ENCODE measurements around the gene TMEM44. TPM values are rescaled to one million over a fixed set of nuclear protein-coding genes. Genes with fewer than 3 reads are reported as not detected.

Gene TMEM44
- total and polyA plus RNA-seq, 9 of the 15 experiments (the other 6 are each of a cell fraction or from before 2014, with no cell fraction given): 0.53 to 18.1 (median 11.3) TPM

GRCh38 chr3:194671511-194671899 lies 38.3 kb upstream of the TMEM44 start (continued):
- no peak for TF ChIP-seq FOXO4 (CRISPR knock-in tag; IDR thresholded peaks at IDR 0.05)
- no peak for TF ChIP-seq TARDBP (IDR thresholded peaks at IDR 0.05)
- TF ChIP-seq SMC3 (conservative IDR thresholded peaks at IDR 0.05; ENCODE audit: insufficient read depth, low read depth, low read length): peak; percentile 15; the same call in 1 of the 2 replicates
- TF ChIP-seq ZBTB7A (IDR thresholded peaks at IDR 0.05; ENCODE audit: borderline replicate concordance, control insufficient read depth, low read depth, low read length): no peak

GRCh38 chr3:194667363-194667762 lies 34.1 kb upstream of the TMEM44 start:
- 75% methylated on average over 4 of the region's 7 CpGs for WGBS (ENCODE audit: insufficient coverage, low coverage, missing lambda C conversion rate)

More at GRCh38 chr3:194667363-194667762, 34.1 kb upstream of the TMEM44 start:
- in situ Hi-C loops (cut with MboI): no loop called here
- intact Hi-C loops (cut with micrococcal nuclease): no loop called here
- H3K9me3 ChIP-seq (replicated peaks; ENCODE audit: control insufficient read depth, insufficient read depth, low read depth, low read length): no peaks in the 10 kb centered on the region
- H3K79me2 ChIP-seq (ENCODE audit: control insufficient read depth, insufficient read depth, low read length): peaks cover 30% of the 10 kb centered on the region
- H3K9ac ChIP-seq (ENCODE audit: insufficient read depth in 1 of 2, low read depth in 2 of 2, low read length in 2 of 2): no peak overlapping the region
- TF ChIP-seq SPI1 (IDR thresholded peaks at IDR 0.05; ENCODE audit: borderline replicate concordance, low read depth, low read length) (peak; percentile 51; the same call in 1 of the 2 replicates), PTBP1 (IDR thresholded peaks at IDR 0.05; ENCODE audit: low read depth, low read length) (no peak)
- no peak for ATAC-seq
- H3K9me1 ChIP-seq (ENCODE audit: control insufficient read depth, insufficient read depth, low read length): no peaks in the 10 kb centered on the region
- H3K36me3 ChIP-seq (ENCODE audit: control insufficient read depth, insufficient read depth, low read length): peaks cover 60% of the 10 kb centered on the region
- no peak for FAIRE-seq
- H3K4me1 ChIP-seq (replicated peaks in 1 of 2; ENCODE audit: control insufficient read depth in 2 of 2, insufficient read depth in 2 of 2, low read length in 2 of 2): peaks cover 3% of the 10 kb centered on the region in 2 experiments; a peak in 3 of 5 replicates
- no peak overlapping the region for H3K4me2 ChIP-seq (ENCODE audit: insufficient read depth, low read length)
- H3K27me3 ChIP-seq (ENCODE audit: control insufficient read depth in 2 of 2, insufficient read depth in 2 of 2, low read length in 2 of 2): no peaks in the 10 kb centered on the region
- no peak overlapping the region for H3K4me3 ChIP-seq
- ChIA-PET POLR2A (interaction anchor here (0.6 kb wide), 1 partner anchor 1657 kb away, joined by 3 read pairs; no protein-coding TSS in a partner anchor), CTCF (ENCODE audit: low intra/inter-chr PET ratio) (no interaction called here)
- H3K27ac ChIP-seq (ENCODE audit: extremely low read depth, low read depth, low read length): no peak overlapping the region
- DNase-seq (ENCODE audit: extremely low read depth in 1 of 4, low spot score in 3 of 4): no peak
- no TSS peak for BruUV-seq (replicated peaks)
- no peak overlapping the region for H2AFZ ChIP-seq (ENCODE audit: low read depth, low read length)
- no peaks in the 10 kb centered on the region for H4K20me1 ChIP-seq (replicated peaks; ENCODE audit: control insufficient read depth, insufficient read depth, low read length)
